WI38 (cell line): Measurements from ENCODE around the gene BCAP29.

Source experiments
- H3K4me3 ChIP-seq: 2 replicates; pipeline ENCODE4 v1.5.1; 2011; ENCODE audit warnings: low read depth, mild to moderate bottlenecking, control low read depth, low read length
- TF ChIP-seq, protein P1 (sequence below): IDR thresholded peaks from 2 replicates; pipeline ENCODE4 v1.5.1; 2012; ENCODE audit warnings: low read depth, mild to moderate bottlenecking, control low read depth, low read length

Gene BCAP29

DNA sequence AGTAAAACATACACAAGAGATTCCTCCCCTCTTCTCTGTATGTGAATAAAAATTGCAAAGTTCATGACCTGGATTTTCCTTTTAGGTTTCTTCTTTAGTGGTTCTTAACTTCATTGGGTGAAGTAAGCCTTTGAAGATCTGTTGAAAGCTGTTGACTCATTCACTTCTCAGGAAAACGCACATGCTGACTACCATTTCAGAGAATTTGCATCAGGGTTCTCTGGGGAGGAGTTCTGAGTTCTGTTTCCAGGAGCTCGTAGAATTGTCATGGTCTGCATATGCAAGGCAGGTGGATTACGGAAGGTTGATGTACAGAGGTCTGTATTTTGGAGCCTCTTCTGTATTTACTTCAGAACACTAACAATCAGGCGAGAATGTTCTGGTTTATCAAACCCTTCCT, 79.6 kb downstream of the BCAP29 start:
- TF ChIP-seq, protein P1, sequence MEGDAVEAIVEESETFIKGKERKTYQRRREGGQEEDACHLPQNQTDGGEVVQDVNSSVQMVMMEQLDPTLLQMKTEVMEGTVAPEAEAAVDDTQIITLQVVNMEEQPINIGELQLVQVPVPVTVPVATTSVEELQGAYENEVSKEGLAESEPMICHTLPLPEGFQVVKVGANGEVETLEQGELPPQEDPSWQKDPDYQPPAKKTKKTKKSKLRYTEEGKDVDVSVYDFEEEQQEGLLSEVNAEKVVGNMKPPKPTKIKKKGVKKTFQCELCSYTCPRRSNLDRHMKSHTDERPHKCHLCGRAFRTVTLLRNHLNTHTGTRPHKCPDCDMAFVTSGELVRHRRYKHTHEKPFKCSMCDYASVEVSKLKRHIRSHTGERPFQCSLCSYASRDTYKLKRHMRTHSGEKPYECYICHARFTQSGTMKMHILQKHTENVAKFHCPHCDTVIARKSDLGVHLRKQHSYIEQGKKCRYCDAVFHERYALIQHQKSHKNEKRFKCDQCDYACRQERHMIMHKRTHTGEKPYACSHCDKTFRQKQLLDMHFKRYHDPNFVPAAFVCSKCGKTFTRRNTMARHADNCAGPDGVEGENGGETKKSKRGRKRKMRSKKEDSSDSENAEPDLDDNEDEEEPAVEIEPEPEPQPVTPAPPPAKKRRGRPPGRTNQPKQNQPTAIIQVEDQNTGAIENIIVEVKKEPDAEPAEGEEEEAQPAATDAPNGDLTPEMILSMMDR = no peak
- no peak overlapping the region for H3K4me3 ChIP-seq

DNA sequence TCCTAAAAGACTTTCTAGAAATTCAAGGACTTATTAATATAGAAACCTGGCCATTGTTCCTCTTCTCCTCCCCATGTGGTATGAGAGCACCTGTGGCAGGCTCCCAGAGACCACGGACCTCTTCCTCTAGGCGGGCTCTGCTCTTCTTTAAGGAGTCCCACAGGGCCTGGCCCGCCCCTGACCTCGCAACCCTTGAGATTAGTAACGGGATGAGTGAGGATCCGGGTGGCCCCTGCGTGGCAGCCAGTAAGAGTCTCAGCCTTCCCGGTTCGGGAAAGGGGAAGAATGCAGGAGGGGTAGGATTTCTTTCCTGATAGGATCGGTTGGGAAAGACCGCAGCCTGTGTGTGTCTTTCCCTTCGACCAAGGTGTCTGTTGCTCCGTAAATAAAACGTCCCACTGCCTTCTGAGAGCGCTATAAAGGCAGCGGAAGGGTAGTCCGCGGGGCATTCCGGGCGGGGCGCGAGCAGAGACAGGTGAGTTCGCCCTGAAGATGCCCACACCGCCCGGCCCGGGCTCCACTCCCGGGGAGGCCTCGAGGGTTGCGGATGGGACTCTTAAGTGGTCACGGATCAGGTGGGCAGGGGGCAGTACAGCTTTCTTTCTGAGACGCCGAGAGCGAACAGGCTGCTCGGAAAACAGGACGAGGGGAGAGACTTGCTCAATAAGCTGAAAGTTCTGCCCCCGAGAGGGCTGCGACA, 80.5 kb downstream of the BCAP29 start, which contains the start of gene SLC26A4:
Gene SLC26A4, plus strand, starts transcription at position 448 of the 700 bp plus-strand sequence. CDS start 814 bp downstream, outside the sequence.
- peak within 1 kb of the TSS; percentile 64 for H3K4me3 ChIP-seq

DNA sequence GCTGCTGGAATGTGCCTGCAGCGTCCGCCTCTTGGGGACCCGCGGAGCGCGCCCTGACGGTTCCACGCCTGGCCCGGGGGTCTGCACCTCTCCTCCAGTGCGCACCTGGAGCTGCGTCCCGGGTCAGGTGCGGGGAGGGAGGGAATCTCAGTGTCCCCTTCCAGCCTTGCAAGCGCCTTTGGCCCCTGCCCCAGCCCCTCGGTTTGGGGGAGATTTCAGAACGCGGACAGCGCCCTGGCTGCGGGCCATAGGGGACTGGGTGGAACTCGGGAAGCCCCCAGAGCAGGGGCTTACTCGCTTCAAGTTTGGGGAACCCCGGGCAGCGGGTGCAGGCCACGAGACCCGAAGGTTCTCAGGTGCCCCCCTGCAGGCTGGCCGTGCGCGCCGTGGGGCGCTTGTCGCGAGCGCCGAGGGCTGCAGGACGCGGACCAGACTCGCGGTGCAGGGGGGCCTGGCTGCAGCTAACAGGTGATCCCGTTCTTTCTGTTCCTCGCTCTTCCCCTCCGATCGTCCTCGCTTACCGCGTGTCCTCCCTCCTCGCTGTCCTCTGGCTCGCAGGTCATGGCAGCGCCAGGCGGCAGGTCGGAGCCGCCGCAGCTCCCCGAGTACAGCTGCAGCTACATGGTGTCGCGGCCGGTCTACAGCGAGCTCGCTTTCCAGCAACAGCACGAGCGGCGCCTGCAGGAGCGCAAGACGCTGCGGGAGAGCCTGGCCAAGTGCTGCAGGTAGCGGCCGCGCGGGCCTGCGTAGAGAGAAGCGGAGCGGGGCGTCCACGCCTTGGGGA, 81.2 kb downstream of the BCAP29 start:
- peak overlapping the region; percentile 64 for H3K4me3 ChIP-seq
- TF ChIP-seq, protein P1 = no peak

More for the DNA sequence above, 80.5 kb downstream of the BCAP29 start, which contains the start of gene SLC26A4:
- TF ChIP-seq, protein P1 = no peak

DNA sequence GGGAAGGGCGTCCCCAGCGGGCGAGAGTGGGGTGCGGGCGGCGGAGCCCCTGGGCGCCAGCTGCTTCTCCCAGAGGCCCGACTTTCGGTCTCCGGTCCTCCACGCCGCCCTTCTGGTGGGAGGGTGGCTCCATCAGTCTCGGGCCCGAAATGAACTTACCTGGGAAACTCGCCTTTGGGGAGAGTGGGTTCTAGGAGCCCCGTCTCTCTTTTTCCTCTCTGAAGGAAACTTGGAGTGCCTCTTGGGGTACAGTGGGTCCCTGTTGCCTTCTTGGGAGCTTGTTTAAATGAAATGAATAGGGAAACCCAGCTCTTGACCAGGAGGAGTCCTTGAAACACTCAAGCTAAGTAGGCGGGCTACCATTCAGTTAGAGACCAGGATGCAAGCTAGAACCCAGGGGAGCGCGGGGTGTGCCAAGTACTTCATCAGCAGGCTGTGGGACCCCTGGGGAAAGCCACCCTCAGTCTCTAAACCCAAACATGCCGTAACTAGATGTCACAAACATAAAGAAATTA, 81.9 kb downstream of the BCAP29 start:
- peak overlapping the region; percentile 64 for H3K4me3 ChIP-seq
- TF ChIP-seq, protein P1 = peak; percentile 8; the same call in 1 of the 2 replicates

DNA sequence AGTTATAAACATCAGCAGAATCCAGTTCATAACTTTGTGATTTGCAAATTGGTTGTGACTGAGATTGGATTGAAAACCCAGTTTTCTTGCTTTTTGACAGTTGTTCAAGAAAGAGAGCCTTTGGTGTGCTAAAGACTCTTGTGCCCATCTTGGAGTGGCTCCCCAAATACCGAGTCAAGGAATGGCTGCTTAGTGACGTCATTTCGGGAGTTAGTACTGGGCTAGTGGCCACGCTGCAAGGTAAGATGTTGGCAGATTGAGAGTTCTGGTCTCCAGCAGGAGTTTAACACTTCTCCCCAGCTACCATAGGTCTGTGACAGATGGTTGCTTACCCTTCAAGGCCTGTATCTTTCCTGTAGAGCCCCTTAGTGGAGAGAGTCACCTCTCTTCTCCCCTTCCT, 83.2 kb downstream of the BCAP29 start:
- TF ChIP-seq, protein P1 = no peak
- no peak overlapping the region for H3K4me3 ChIP-seq

DNA sequence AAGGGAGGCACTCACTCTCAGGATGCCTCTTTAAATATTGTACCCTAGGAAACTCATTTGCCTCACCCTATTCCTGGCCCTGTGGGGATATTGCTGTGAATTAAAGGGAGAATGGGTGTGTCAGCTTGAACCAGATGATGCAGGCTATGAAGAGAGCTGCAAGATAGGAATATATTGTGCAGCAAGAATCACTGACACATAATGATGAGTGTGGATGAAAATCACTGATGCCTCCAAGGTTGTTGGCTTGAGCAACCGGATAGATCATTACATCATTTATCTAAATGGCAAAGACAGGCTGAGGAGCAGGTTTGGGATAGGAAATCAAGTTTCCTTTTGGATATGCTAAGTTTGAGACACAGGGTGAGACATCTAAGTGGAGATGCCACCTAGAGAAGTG, 86.7 kb downstream of the BCAP29 start:
- TF ChIP-seq, protein P1 = no peak
- H3K4me3 ChIP-seq = no peak overlapping the region

DNA sequence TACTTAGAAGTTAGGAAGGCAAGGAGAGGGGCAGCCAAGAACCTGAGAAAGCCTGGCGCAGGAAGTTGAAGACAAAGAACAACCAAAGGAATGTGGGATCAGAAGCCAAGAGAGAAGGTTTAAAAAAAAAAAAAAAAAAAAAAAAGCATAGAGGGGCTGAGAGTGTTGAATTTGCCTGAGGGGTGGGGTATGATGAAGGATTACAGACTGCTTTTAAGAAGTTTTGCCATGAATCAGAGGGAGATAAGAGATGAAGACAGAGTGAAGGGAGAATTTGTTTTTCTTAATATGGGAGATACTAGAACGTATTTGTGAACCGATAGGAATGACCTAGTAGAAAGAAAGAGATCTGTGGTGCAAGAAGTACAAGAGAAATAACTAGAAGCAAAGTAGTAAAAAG, 87.3 kb downstream of the BCAP29 start:
- TF ChIP-seq, protein P1 = no peak
- H3K4me3 ChIP-seq = no peak overlapping the region
